GM19099 (cell line): ENCODE data around the gene XPNPEP3.

Source experiments
- POLR2A ChIP-seq: IDR thresholded peaks from 3 replicates; pipeline ENCODE4 v1.6.1; 2011; ENCODE audit warnings: low read depth; ENCODE audit not compliant: insufficient read length; ENCODE audit errors: extremely low read depth

The XPNPEP3 gene

GRCh38 chr22:40856513-40857308, at the start of gene XPNPEP3, which contains the start of gene ST13:
XPNPEP3 (plus strand) TSS chr22:40857148; CDS start chr22:40857182, 34 bp downstream.
ST13 (minus strand) TSS chr22:40856639; CDS start chr22:40856540, 99 bp downstream.
- peak; percentile 74 for TF ChIP-seq POLR2A

DNA sequence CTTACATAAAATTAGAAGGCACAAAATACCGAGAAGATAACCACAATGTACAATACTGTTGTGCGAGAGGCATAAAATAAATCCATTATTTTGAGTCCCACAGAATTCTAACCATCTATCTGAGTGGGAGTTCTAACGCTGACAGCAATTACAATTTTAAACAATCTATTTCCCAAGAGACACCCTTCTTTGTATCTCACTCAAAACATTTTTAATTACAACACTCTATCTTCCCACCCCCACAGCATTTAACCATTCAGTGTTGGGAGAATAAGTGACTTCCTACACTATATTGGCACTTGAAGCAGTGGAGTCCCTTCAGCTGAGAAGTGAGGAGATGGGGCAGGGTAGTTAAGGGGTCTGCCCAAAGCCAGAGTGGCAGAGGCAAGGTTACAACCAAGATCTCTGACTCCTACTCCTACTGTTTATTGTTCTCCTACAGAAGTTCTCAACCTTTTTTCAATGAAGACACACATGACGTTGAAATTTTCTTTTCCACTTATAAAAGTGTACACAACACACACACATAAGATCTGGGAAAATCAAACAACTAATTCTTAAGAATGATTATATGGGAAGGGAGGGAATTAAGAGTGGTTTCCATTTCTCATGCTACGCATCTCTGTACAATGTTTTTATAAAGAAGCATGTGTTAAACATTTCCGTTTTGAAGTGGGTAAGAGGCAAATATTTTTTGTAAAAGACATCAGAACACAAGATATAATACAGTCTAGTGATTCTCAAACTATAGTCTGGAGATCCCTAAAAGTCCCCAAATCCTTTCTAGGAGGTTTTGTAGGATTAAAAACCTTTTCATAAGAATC, 48.7 kb upstream of the XPNPEP3 start:
- no peak for TF ChIP-seq POLR2A

GRCh38 chr22:40813912-40814315, 43.0 kb upstream of the XPNPEP3 start:
- no peak for TF ChIP-seq POLR2A

- TF ChIP-seq POLR2A = peak; percentile 26
Measured at GRCh38 chr22:40817737-40818136, 39.2 kb upstream of the XPNPEP3 start.

DNA sequence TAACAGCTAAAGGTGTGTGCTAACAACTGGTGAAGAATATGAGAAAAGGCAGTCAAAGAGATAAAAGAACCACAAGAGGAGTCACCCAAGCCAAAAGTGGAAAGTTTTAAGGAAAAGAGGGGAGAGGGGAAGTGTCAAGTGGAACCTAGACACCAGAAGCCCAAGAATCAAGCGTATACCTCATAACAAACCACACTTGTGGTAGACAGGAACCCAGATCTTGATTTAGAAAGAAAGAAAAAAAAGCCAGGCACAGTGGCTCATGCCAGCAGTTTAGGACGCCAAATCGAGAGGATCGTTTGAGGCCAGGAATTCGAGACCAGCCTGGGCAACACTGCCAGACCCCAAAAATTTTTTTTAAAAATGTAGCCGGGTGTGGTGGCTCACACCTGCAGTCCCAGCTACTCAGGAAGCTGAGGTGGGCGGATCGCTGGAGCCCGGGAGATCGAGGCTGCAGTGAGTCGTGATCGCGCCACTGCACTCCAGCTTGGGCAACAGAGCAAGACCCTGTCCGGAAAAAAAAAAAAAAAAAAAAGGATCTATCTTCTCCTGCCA, 38.7 kb upstream of the XPNPEP3 start:
- TF ChIP-seq POLR2A = no peak

GRCh38 chr22:40818747-40819598, 38.0 kb upstream of the XPNPEP3 start, which contains the start of gene SLC25A17:
SLC25A17 (minus strand) TSS chr22:40819346; CDS start chr22:40819248, 98 bp downstream.
- peak; percentile 84 for TF ChIP-seq POLR2A

DNA sequence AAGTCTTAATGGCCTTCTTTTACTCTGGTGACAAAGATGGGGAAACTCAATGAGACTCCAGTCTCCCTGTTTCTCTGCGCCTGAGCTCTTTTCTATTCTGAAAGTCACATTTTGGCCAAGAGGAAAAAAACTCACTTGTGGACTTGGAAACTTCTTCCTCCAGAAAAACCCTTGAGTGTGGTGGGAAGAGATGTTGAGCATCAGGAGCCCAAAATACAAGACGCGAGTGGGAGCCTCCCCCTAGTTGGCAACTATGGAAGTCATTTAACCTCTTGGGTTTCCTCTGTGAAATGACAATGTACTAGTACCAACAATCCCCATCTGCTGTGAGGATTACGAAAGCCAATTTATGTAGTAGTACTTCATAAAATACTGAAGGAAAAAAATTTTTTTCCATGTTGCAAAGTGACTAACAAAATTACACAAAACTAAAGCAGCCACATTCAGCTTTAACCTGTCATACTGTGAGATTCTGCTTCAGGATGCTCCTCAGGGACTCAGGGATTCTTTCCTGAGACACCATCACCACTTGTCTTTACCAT, 37.3 kb upstream of the XPNPEP3 start:
- TF ChIP-seq POLR2A = no peak

DNA sequence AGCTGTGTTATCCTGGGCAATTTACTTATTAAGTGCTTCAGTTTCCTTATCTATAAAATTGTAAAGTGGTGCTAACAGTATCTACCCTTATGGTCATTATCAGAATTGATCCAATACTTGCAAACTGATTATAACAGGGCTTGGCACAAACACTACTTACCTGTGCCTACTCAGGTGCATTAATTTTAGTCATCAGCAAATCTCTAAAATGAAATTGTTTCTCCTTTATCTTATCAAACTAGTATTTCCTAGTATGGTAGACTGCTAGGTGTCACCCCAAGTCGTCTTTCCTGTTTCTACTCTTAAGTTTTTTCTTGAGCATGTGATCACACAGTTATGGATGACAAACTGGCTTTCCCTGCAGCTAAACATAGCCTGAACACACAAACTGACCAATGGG, 33.5 kb upstream of the XPNPEP3 start:
- no peak for TF ChIP-seq POLR2A

DNA sequence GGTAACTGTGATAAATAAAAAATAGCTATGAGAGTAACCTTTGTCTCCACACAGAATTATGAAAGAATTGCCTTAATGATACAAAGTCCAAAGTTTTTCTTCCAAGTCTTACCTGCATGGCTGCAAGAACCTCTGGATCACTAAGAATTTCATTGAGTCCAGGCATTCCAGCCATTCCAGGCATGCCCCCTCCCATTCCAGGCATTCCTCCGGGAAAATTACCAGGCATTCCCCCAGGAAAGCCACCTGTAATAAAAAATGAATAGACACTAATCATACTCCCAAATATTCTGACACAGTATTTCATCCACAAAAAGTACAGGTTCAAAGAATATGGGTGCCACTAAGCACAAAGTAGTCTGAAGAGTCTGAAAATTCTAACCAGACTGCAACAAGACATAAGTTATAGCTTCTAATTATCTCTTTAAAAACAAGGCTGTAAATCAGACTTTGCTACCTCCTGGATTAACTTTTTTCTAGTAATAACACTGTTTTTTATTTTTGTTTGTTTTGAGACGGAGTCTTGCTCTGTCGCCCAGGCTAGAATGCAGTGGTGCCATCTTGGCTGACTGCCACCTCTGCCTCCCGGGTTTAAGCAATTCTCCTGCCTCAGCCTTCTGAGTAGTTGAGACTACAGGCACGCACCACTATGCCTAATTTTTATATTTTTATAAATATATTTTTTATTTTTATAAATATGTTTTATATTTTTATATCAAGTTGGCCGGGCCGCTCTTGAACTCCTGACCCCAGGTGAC, 29.8 kb upstream of the XPNPEP3 start:
- no peak for TF ChIP-seq POLR2A

DNA sequence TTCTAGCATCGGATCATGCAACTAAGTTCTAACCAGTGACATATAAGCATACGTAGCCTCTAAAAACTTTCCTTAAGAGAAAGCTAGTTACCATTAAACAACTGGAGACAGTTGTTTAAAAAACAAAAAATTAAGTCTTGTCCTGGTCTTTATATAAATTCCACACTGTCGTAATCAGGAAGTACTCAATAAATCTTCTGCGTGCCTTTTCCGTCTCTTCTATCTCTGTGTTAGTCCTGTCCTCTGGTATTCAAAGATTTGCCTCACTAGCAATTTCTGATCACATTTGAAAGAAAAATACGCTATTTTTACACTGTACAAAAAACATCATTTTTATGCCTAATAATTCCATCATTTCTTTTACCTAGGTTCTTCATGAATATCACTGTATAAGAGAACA, 27.8 kb upstream of the XPNPEP3 start:
- TF ChIP-seq POLR2A = no peak

DNA sequence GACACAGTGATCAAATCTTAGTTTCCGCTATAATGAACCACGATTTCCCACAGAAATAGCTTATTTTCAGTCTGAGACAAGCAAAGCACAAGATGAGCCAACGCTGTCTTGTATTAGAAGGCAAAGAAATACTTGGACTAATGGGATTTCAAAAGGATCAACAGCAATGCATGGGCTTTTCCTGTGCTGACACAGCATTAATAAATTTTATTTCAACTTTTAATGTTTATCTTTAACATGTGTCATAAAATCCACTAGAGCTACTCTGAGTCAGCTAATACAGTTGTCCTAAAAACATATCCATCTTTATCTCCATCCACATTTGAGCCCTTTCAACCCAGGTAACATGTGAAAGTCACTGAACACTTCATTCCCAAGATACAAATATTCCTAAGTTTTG, 22.3 kb upstream of the XPNPEP3 start:
- no peak for TF ChIP-seq POLR2A

GRCh38 chr22:40838486-40838885, 18.5 kb upstream of the XPNPEP3 start:
- no peak for TF ChIP-seq POLR2A

- no peak for TF ChIP-seq POLR2A
Measured at GRCh38 chr22:40844951-40845350, 12.0 kb upstream of the XPNPEP3 start.
